Measurements from ENCODE around the gene PPP6R2. TPM values are rescaled to one million over a fixed set of nuclear protein-coding genes. Genes with fewer than 3 reads are reported as not detected.
A peak's percentile ranks its signal among the peaks of the same experiment; 100 is the strongest.

Gene PPP6R2
- total RNA-seq, 2 donors from 2014 or later, result 61.1 to 100 TPM

DNA sequence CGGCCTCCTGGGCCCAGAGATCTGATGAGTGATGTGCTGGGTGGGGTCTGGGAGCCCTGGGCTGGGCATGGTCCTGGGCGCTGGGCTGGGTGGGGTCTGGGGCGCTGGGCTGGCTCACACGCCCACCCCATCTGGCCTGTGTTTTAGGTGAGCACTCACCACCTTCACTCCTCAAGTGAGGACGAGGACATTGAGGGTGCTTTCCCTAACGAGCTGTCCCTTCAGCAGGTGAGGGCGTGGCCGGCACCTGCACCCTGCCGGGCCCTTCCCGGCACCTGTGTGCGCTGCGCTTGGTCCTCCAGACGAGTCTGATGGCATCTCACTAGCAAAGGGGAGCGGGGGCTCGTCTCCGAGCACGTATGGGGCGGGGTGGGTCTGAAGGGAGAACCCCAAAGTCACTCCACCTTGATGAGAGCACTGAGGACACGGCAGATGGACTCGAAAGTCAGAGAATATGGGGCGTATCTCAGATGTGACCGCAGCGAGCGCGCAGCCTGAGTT, 93.8 kb downstream of the PPP6R2 start:
- Mint-ChIP-seq H3K36me3 (no peaks in the 10 kb centered on the region), H3K27ac (no peak overlapping the region), H3K9me3 (no peaks in the 10 kb centered on the region), H3K4me3 (no peak overlapping the region), H3K4me1 (ENCODE audit: low read depth in 2 of 2) (peaks cover 0 to 2% of the 10 kb centered on the region in 2 donors), H3K27me3 (no peaks in the 10 kb centered on the region)
- no peak for DNase-seq (ENCODE audit: low spot score)
- peak in 1 of 2 donors; percentile 9 for ATAC-seq

DNA sequence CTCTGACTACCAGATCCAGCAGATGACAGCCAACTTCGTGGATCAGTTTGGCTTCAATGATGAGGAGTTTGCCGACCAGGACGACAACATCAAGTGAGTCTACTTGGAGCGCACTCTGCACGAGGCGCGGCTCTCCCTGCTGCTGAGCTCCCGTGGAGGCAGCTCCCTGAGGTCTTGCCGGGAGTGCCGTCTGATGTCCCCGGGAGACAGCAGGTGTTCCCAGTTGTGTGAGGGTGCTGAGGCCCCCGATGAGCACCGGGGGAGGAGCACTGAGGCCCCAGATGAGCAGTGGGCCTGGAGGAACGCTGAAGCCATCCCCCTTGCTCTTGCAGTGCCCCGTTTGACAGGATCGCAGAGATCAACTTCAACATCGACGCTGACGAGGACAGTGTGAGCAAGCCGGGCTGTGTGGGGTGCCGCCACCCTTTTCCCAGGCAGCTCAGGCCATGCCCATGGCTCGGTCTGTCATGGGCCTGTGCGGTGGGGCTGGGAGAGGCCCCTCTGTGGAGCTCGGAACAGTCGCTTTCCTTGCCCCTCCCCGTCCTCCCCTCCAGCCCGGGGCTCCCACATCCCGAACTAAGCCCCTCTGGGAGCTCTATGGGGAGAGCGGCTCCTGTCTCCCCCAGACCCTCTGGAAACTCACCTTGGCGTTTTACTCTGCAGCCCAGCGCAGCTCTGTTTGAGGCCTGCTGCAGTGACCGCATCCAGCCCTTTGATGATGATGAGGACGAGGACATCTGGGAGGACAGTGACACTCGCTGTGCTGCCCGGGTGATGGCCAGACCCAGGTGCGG, 94.6 kb downstream of the PPP6R2 start:
- Mint-ChIP-seq H3K27me3 (no peaks in the 10 kb centered on the region), H3K36me3 (no peaks in the 10 kb centered on the region), H3K4me3 (no peak overlapping the region), H3K27ac (no peak overlapping the region), H3K9me3 (no peaks in the 10 kb centered on the region), H3K4me1 (ENCODE audit: low read depth in 2 of 2) (peaks cover 0 to 2% of the 10 kb centered on the region in 2 donors)
- ATAC-seq, result no peak
- no peak for DNase-seq (ENCODE audit: low spot score)

DNA sequence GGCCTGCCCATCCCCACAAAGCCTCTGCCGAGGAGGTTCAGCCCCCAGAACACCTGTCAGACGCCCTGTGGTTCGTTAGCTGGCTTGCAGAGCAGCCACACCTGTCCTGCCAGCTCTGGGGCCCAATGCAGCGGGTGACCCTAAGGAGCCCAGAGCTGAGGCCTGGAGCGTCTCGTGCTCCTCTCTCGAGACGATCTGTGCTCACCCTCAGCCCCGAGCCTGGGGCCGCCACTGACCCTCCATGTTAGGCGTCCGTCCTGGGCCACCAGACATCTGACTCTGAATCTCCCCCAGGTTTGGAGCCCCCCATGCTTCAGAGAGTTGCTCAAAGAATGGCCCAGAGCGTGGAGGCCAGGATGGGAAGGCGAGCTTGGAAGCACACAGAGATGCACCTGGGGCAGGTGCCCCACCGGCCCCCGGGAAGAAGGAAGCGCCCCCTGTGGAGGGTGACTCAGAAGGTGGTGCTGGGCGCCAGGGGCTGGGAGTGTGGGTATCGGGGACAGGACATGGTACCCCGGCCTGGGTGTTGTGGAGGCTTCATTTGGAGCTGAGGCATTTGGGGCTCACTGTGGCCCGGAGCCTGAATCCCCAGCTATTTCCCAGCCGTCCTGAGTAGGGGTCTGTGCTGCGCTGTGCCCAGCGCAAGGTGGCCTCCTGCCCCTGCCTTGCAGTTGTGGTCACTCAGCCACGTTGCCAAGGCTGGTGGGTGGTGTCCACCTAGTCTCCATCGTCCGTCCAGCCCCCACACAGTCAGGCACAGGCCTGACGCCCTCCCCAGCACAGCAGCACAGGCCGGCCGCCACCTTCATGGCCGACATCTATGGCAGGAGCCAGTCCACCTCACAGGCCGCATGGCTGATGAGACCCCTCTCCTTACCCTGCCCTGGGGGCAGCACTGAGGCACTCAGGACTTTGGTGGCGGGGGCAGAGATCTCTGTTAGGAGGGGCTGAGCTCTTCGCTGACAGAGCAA, 95.5 kb downstream of the PPP6R2 start:
- H3K36me3 Mint-ChIP-seq, result no peaks in the 10 kb centered on the region
- no peak for ATAC-seq
- peaks cover 0 to 6% of the 10 kb centered on the region in 2 donors for H3K4me1 Mint-ChIP-seq (ENCODE audit: low read depth in 2 of 2)
- no peak overlapping the region for H3K4me3 Mint-ChIP-seq
- no peaks in the 10 kb centered on the region for H3K27me3 Mint-ChIP-seq
- H3K9me3 Mint-ChIP-seq, result no peaks in the 10 kb centered on the region
- H3K27ac Mint-ChIP-seq, result no peak overlapping the region
- DNase-seq (ENCODE audit: low spot score), result no peak

DNA sequence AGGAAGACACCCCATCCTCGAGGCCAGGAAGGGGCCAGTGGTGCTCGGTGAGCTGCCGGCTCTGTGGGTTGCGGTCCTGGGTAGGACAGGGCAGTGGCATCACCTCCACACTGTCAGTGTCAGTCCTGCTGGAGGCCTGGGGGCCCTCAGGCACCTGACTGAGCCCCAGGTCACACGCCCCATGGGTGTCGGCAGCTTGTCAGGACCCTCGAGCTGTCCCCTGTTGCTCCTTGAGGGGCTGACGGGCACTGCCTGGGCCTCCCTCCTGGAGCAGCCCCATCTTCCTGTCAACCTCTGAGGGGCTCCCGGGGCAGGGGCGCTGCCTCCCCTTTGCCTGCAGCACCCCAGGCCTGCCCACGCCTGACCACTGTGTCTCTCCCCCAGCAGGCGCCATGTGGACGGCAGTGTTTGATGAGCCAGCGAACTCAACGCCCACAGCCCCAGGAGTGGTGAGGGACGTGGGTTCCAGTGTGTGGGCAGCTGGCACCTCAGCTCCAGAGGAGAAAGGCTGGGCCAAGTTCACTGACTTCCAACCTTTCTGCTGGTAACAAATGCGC, 96.3 kb downstream of the PPP6R2 start:
- no peaks in the 10 kb centered on the region for H3K36me3 Mint-ChIP-seq
- H3K4me1 Mint-ChIP-seq (ENCODE audit: low read depth in 2 of 2), result peaks cover 0 to 6% of the 10 kb centered on the region in 2 donors
- ATAC-seq (no peak), DNase-seq (ENCODE audit: low spot score) (no peak)
- H3K27me3 Mint-ChIP-seq, result no peaks in the 10 kb centered on the region
- no peak overlapping the region for H3K27ac Mint-ChIP-seq
- no peaks in the 10 kb centered on the region for H3K9me3 Mint-ChIP-seq
- no peak overlapping the region for H3K4me3 Mint-ChIP-seq

DNA sequence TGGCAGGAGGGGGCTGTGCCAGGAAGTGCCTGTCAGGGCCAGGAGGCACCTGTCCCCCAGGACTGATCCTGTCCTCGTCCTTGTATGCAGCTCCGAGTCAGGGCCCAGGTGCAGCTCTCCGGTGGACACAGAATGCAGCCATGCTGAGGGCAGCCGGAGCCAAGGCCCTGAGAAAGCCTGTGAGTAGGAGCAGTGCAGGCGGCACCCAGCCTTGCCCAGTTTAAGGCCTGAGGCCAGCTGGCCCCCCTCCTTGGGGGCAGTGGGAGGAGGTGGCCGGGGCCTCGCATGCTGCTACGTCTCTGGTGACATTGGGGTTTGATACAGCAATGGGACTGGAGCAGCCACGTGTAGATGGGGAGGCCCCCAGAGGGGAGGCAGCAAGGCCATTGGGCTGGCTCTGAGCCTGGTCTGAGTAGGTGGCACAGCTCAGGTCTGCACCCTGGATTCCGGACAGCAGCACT, 96.8 kb downstream of the PPP6R2 start:
- no peaks in the 10 kb centered on the region for H3K9me3 Mint-ChIP-seq
- no peak for ATAC-seq
- DNase-seq (ENCODE audit: low spot score), result no peak
- no peak overlapping the region for H3K4me3 Mint-ChIP-seq
- no peak overlapping the region for H3K27ac Mint-ChIP-seq
- no peaks in the 10 kb centered on the region for H3K36me3 Mint-ChIP-seq
- peaks cover 0 to 8% of the 10 kb centered on the region in 2 donors for H3K4me1 Mint-ChIP-seq (ENCODE audit: low read depth in 2 of 2)
- no peaks in the 10 kb centered on the region for H3K27me3 Mint-ChIP-seq

DNA sequence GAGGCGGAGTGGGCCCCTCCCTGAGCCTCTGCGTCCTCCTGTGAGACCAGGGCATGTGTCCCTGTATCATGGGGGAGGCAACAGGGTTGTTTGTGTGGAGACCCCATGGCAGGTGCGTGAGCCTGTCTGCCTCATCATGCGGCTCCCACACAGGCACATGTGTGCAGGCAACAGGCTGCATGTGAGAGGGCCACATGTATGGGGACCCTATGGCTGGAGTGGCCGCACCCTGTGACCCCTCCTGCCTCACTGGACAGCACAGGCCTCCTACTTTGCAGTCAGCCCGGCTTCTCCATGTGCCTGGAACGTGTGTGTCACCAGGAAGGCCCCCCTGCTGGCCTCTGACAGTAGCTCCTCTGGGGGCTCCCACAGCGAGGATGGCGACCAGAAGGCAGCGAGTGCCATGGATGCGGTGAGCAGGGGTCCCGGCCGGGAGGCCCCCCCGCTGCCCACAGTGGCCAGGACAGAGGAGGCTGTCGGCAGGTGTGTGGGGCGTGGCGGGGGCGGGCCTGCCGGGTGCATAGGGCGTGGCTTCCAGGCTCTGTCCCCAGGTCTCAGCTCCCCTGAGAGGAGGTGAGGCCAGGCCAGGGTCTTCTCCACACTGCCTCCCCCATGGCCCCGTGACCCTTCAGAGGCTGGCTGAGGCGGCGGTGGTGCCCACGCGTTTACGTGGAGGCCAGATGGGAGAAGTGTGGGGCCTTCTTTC, 97.6 kb downstream of the PPP6R2 start:
- ATAC-seq, result no peak
- Mint-ChIP-seq H3K27me3 (no peaks in the 10 kb centered on the region), H3K9me3 (no peaks in the 10 kb centered on the region), H3K4me1 (ENCODE audit: low read depth in 2 of 2) (peaks cover under 1 to 7% of the 10 kb centered on the region in 2 donors), H3K27ac (no peak overlapping the region), H3K36me3 (no peaks in the 10 kb centered on the region), H3K4me3 (no peak overlapping the region)
- no peak for DNase-seq (ENCODE audit: low spot score)

DNA sequence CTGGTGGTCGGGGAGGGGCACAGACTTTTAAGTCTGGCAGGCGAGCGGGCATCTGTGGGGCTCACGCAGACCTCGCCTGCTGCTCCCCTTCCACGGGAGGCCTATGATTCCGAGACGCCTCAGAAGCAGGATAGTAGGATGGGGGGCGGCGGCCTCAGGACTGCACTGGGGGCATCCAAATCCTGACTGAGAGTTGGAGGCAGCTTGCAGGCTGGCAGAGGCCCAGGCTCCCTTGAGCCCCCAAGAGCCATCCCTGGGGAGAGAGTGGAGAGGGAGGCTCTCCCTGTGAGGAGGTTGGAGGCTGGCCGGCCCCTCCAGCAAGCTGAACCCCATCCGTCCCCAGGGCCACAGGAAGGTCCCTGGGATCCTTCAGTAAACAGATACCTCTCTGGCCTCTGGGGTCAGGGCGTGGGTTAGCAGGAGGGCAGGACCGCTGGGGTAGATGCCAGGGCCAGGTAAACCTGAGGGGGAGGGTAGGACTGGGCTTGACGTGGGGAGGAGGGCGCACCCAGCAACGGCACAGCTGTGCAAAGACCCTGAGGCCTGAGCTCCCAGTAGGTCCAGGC, 98.4 kb downstream of the PPP6R2 start:
- no peaks in the 10 kb centered on the region for H3K36me3 Mint-ChIP-seq
- H3K4me3 Mint-ChIP-seq, result no peak overlapping the region
- DNase-seq (ENCODE audit: low spot score) (no peak), ATAC-seq (no peak)
- no peaks in the 10 kb centered on the region for H3K27me3 Mint-ChIP-seq
- H3K4me1 Mint-ChIP-seq (ENCODE audit: low read depth in 2 of 2), result peaks cover 4 to 7% of the 10 kb centered on the region in 2 donors
- H3K27ac Mint-ChIP-seq, result no peak overlapping the region
- H3K9me3 Mint-ChIP-seq, result no peaks in the 10 kb centered on the region

DNA sequence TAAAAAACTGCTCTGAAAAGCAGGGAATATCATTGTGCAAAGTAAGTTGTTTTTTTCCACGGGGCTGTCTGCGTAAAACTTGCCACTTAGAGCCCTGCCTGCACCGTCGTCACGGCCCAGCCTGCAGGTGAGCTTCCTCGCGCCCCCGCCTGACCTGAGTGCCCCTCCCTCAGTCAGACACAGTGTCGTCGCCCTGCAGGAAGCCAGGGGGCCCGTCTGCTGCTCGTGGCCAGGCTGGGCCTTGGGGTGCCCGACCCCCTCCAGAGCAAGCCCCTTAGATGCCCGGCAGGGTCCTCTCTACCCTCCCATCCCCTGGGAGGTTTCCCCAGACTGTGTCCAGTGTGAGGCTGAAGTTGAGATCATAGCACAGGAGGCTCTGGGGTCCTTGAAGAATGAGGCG, 100.1 kb downstream of the PPP6R2 start:
- DNase-seq (ENCODE audit: low spot score), result peak; percentile 61
- peaks cover 6 to 10% of the 10 kb centered on the region in 2 donors for H3K4me1 Mint-ChIP-seq (ENCODE audit: low read depth in 2 of 2)
- ATAC-seq, result no peak
- peak overlapping the region; percentile 33 to 67 for H3K27ac Mint-ChIP-seq
- H3K36me3 Mint-ChIP-seq, result peaks cover under 1% of the 10 kb centered on the region
- H3K27me3 Mint-ChIP-seq, result no peaks in the 10 kb centered on the region
- no peaks in the 10 kb centered on the region for H3K9me3 Mint-ChIP-seq
- no peak overlapping the region for H3K4me3 Mint-ChIP-seq

DNA sequence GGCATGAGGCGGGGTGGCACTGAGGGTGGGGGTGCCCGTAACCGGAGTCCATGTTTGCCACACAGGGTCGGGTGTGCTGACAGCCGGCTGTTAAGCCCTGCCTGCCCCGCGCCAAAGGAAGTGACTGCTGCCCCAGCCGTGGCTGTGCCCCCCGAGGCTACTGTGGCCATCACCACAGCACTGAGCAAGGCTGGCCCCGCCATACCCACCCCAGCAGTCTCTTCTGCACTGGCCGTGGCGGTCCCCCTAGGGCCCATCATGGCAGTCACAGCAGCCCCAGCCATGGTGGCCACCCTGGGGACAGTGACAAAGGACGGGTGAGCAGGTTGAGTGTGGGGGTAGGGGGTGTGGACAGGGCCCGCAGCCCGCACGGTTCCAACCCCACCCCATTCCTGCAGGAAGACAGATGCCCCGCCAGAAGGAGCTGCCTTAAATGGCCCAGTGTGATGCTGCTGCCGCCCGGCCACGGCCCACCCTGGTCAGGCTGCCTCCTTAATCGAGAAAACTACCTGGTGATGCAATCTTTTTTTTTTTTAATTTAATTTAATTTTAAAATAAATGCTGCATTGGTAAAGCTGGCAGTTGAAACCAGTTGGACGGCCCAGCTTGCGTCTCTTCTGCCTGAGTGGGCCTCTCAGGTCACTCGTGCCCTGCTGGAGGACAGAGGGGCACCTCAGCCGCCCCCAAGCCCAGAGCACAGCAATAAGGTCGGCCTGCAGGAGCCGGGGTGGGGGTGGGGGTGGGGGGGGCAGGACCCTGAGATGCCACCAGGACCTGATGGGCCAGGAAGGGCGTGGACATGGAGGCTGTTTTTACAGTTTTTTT, 100.9 kb downstream of the PPP6R2 start:
- Mint-ChIP-seq H3K27ac (peak overlapping the region; percentile 33 to 67), H3K4me3 (no peak overlapping the region), H3K27me3 (no peaks in the 10 kb centered on the region), H3K9me3 (no peaks in the 10 kb centered on the region), H3K36me3 (peaks cover 5% of the 10 kb centered on the region), H3K4me1 (ENCODE audit: low read depth in 2 of 2) (peaks cover 13 to 15% of the 10 kb centered on the region in 2 donors)
- DNase-seq (ENCODE audit: low spot score) (peak; percentile 56), ATAC-seq (no peak)

DNA sequence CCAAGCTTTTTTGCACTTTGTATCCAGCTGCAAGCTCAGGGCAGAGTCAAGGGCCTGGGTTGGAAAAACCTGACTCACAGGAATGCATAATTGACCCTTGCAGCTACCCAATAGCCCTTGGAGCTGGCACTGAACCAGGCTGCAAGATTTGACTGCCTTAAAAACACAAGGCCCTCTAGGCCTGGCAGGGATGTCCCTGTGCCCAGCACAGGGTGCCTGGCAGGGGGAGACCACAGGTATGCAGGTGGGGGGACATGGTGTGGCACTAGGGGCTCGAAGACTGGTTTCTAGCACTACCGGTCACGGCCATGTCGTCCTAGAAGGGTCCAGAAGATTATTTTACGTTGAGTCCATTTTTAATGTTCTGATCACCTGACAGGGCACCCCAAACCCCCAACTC, 101.5 kb downstream of the PPP6R2 start:
- H3K27ac Mint-ChIP-seq, result peak overlapping the region; percentile 58 to 81
- ATAC-seq, result no peak

DNA sequence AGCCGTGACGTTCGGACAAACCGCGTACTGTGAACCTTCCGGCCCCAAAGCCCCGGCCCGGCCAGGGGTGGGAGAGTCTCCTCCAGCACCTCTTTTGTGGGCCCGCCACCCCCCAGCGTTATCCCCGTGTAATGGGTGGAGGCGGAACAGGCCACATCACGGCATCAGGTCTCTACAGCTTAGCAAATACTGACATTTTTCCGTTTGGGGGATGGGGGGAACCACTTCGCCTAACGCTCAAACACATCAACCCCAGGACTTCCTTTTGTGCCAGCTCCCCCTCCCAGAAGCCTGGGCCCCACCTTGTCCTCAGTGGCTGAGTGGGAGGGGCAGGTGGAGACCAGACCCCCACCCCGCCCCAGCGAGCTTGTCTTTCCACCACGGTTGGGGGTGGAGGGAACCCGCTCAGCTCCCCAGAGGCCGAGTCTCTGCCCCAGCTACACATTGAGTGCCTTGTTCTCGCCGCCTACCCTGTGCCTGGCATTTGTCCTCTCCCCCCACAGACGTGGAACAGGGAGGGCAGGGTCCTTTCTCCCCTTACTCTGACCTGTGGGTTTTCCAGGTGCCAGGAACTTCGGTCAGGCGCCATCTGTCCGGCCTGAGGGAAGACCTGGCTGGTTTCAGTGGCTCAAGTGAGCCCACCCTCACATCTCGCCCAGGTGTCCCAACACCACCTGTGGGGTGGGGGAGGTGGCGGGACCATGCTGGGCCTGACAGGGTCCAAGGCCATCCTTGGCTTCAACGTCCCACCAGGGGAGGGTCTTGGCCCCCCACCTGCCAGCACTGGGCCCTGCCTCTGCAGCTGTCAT, 102.1 kb downstream of the PPP6R2 start:
- ATAC-seq, result peak in 1 of 2 donors; percentile 31

More for the DNA sequence above, 101.5 kb downstream of the PPP6R2 start:
- Mint-ChIP-seq H3K27me3 (no peaks in the 10 kb centered on the region), H3K36me3 (peaks cover 8% of the 10 kb centered on the region), H3K4me1 (ENCODE audit: low read depth in 2 of 2) (peaks cover 17 to 18% of the 10 kb centered on the region in 2 donors), H3K4me3 (no peak overlapping the region), H3K9me3 (no peaks in the 10 kb centered on the region)
- DNase-seq (ENCODE audit: low spot score), result peak; percentile 51

More for the DNA sequence above, 102.1 kb downstream of the PPP6R2 start:
- peak; percentile 59 for DNase-seq (ENCODE audit: low spot score)
- peaks cover 20 to 21% of the 10 kb centered on the region in 2 donors for H3K4me1 Mint-ChIP-seq (ENCODE audit: low read depth in 2 of 2)
- no peaks in the 10 kb centered on the region for H3K9me3 Mint-ChIP-seq
- H3K27me3 Mint-ChIP-seq, result no peaks in the 10 kb centered on the region
- peak overlapping the region; percentile 58 to 81 for H3K27ac Mint-ChIP-seq
- H3K4me3 Mint-ChIP-seq, result peak overlapping the region; percentile 12
- H3K36me3 Mint-ChIP-seq, result peaks cover 10% of the 10 kb centered on the region

Measured in natural killer cell treated with Interleukin-12 subunit alpha and Interleukin-12 subunit beta and Interleukin-15 and Interleukin-18, amount 100 ng/mL, for 72 hours (primary cell).